IMR-90 (cell line): ENCODE measurements around the gene CMTM7. TPM values are rescaled to one million over a fixed set of nuclear protein-coding genes. Genes with fewer than 3 reads are reported as not detected.

Experiments used
- ATAC-seq: fragments of 200-7000 bp; cut with Tn5 transposase; 2 replicates; pipeline ENCODE4 v1.9.1; 2020; ENCODE audit warnings: low read depth, mild to moderate bottlenecking, moderate library complexity
- BruUV-seq: library from RNA; stranded (reverse); fragments of 400-500 nt; replicated peaks from 2 replicates; lab custom pipeline; 2021; lab: Mats Ljungman, UMichigan
- CTCF ChIA-PET: fragments of 300-600 bp; formaldehyde crosslinking; extraction: SDS; loops from one replicate; lab custom pipeline; 2021; ENCODE audit warnings: antibody characterized with exemption; lab: Yijun Ruan, JAX
- POLR2A ChIA-PET: fragments of 300-600 bp; sonication (Branson Sonifier 250); formaldehyde crosslinking; loops from one replicate; lab custom pipeline; 2022; ENCODE audit warnings: antibody characterized with exemption; ENCODE audit not compliant: unreplicated experiment; lab: Charles Lee
- DNase-seq: peaks from one replicate; pipeline ENCODE4 v3.0.0; 2013
- H2AFZ ChIP-seq: replicated peaks from 2 replicates; pipeline ENCODE3; 2013; ENCODE audit warnings: low read length, mild to moderate bottlenecking; ENCODE audit not compliant: poor library complexity
- H2AK5ac ChIP-seq: 2 replicates; pipeline ENCODE4 v1.6.1; 2013; ENCODE audit warnings: low read depth, low read length, inconsistent platforms
- H2AK9ac ChIP-seq: replicated peaks from 2 replicates; pipeline ENCODE3; 2013; ENCODE audit warnings: mild to moderate bottlenecking, low read depth, low read length, moderate library complexity; ENCODE audit not compliant: poor library complexity
- H2BK120ac ChIP-seq: 2 replicates; pipeline ENCODE4 v1.6.1; 2013; ENCODE audit warnings: low read depth, low read length, inconsistent platforms
- H2BK15ac ChIP-seq: 3 replicates; pipeline ENCODE4 v1.6.1; 2013; ENCODE audit warnings: low read depth, low read length, inconsistent platforms
- H2BK20ac ChIP-seq: 2 replicates; pipeline ENCODE4 v1.6.1; 2013; ENCODE audit warnings: low read depth, mild to moderate bottlenecking, inconsistent platforms, low read length, moderate library complexity
- H2BK5ac ChIP-seq: 2 replicates; pipeline ENCODE4 v1.6.1; 2013; ENCODE audit warnings: mild to moderate bottlenecking, low read depth, low read length, inconsistent platforms; ENCODE audit not compliant: poor library complexity, severe bottlenecking
- H3K14ac ChIP-seq: replicated peaks from 2 replicates; pipeline ENCODE4 v1.6.1; 2013; ENCODE audit warnings: low read depth, low read length, inconsistent platforms
- H3K18ac ChIP-seq: 2 replicates; pipeline ENCODE4 v1.6.1; 2013; ENCODE audit warnings: low read depth, low read length, control low read depth
- H3K23ac ChIP-seq: 2 replicates; pipeline ENCODE4 v1.6.1; 2013; ENCODE audit warnings: low read depth, low read length, inconsistent platforms
- H3K27ac ChIP-seq: 2 replicates; pipeline ENCODE4 v1.5.1; 2013; ENCODE audit warnings: mild to moderate bottlenecking, control low read depth, low read length; ENCODE audit not compliant: insufficient read depth
- H3K27me3 ChIP-seq: 2 replicates; pipeline ENCODE4 v1.6.1; 2013; ENCODE audit warnings: low read length; ENCODE audit not compliant: control insufficient read depth, insufficient read depth
- H3K36me3 ChIP-seq: 2 replicates; pipeline ENCODE4 v1.6.1; 2013; ENCODE audit warnings: low read length, mixed read lengths; ENCODE audit not compliant: control insufficient read depth, insufficient read depth
- H3K4ac ChIP-seq: 2 replicates; pipeline ENCODE4 v1.6.1; 2013; ENCODE audit warnings: low read depth, low read length, inconsistent platforms
- H3K4me1 ChIP-seq: 2 replicates; pipeline ENCODE4 v1.6.1; 2013; ENCODE audit warnings: low read length, mixed read lengths; ENCODE audit not compliant: control insufficient read depth, insufficient read depth
- H3K4me2 ChIP-seq: 2 replicates; pipeline ENCODE4 v1.6.1; 2013; ENCODE audit warnings: low read depth, mild to moderate bottlenecking, control low read depth, low read length, moderate library complexity
- H3K4me3 ChIP-seq: 2 replicates; pipeline ENCODE4 v1.5.1; 2013; ENCODE audit warnings: low read depth, mild to moderate bottlenecking, control low read depth, low read length, moderate library complexity; ENCODE audit not compliant: insufficient read depth
- H3K56ac ChIP-seq: 2 replicates; pipeline ENCODE4 v1.6.1; 2013; ENCODE audit warnings: low read length, inconsistent platforms; ENCODE audit not compliant: insufficient read depth; ENCODE audit errors: extremely low read depth
- H3K79me1 ChIP-seq, 2 experiments: 2 replicates each; pipeline ENCODE4 v1.6.1; 2013; ENCODE audit warnings: low read length in 2 of 2, inconsistent platforms in 1 of 2, low read depth in 1 of 2
- H3K9ac ChIP-seq: 2 replicates; pipeline ENCODE4 v1.6.1; 2013; ENCODE audit warnings: low read depth, low read length, control low read depth
- H3K9me1 ChIP-seq: 2 replicates; pipeline ENCODE4 v1.6.1; 2013; ENCODE audit warnings: low read length, inconsistent platforms; ENCODE audit not compliant: insufficient read depth
- H3K9me3 ChIP-seq: 2 replicates; pipeline ENCODE4 v1.6.1; 2013; ENCODE audit warnings: low read length; ENCODE audit not compliant: control insufficient read depth, insufficient read depth
- H4K20me1 ChIP-seq: 2 replicates; pipeline ENCODE4 v1.6.1; 2013; ENCODE audit warnings: low read length, inconsistent platforms; ENCODE audit not compliant: insufficient read depth
- H4K5ac ChIP-seq: 2 replicates; pipeline ENCODE4 v1.6.1; 2013; ENCODE audit warnings: mild to moderate bottlenecking, low read depth, low read length, control low read depth
- H4K8ac ChIP-seq, 2 experiments: 2 replicates each; pipeline ENCODE4 v1.6.1; 2013; ENCODE audit warnings: low read depth in 2 of 2, low read length in 2 of 2, control low read depth in 1 of 2, inconsistent platforms in 1 of 2
- H4K91ac ChIP-seq: 2 replicates; pipeline ENCODE4 v1.6.1; 2013; ENCODE audit warnings: low read depth, low read length, inconsistent platforms; ENCODE audit not compliant: insufficient read depth
- BHLHE40 ChIP-seq: fragments of 150-350 bp; IDR thresholded peaks from 2 replicates; pipeline ENCODE4 v1.6.1; 2016; ENCODE audit warnings: mild to moderate bottlenecking, low read depth, low read length
- CEBPB ChIP-seq: IDR thresholded peaks from 2 replicates; pipeline ENCODE4 v1.6.1; 2012; ENCODE audit warnings: low read depth, low read length, improper control_type of control experiment
- CHD1 ChIP-seq: IDR thresholded peaks from 2 replicates; pipeline ENCODE4 v1.6.1; 2012; ENCODE audit warnings: low read depth, low read length, improper control_type of control experiment
- CTCF ChIP-seq: conservative IDR thresholded peaks from 2 replicates; pipeline ENCODE4 v1.5.1; 2012; ENCODE audit warnings: mild to moderate bottlenecking, low read depth, low read length, improper control_type of control experiment
- MAFK ChIP-seq: IDR thresholded peaks from 2 replicates; pipeline ENCODE4 v1.6.1; 2012; ENCODE audit warnings: low read depth, low read length, improper control_type of control experiment
- MAZ ChIP-seq: IDR thresholded peaks from 2 replicates; pipeline ENCODE4 v1.6.1; 2012; ENCODE audit warnings: low read depth, mild to moderate bottlenecking, low read length, improper control_type of control experiment, moderate library complexity, borderline replicate concordance
- POLR2A ChIP-seq: IDR thresholded peaks from 2 replicates; pipeline ENCODE4 v1.6.1; 2012; ENCODE audit warnings: mild to moderate bottlenecking, low read depth, low read length
- RFX5 ChIP-seq: IDR thresholded peaks from 2 replicates; pipeline ENCODE4 v1.8.0; 2012; ENCODE audit warnings: low read depth, mild to moderate bottlenecking, low read length, moderate library complexity
- SMC3 ChIP-seq: fragments of 150-350 bp; IDR thresholded peaks from 2 replicates; pipeline ENCODE4 v1.6.1; 2016; ENCODE audit warnings: low read depth, mild to moderate bottlenecking, antibody characterized with exemption, low read length, moderate library complexity
- USF2 ChIP-seq: fragments of 150-350 bp; IDR thresholded peaks from 2 replicates; pipeline ENCODE4 v1.6.1; 2017; ENCODE audit warnings: mild to moderate bottlenecking, antibody characterized with exemption, low read length, low read depth
- WGBS, 2 experiments: methylation state at CpG; one replicate each; pipeline versions ENCODE4 v1.1.5 to v1.1.7; 2013; ENCODE audit warnings: missing lambda C conversion rate in 2 of 2; ENCODE audit not compliant: insufficient read length in 1 of 2; ENCODE audit errors: extremely low coverage in 2 of 2; 5-methylcytosine and 5-hydroxymethylcytosine counted together
- dilution Hi-C: fragments of 300-500 bp; cut with HindIII; formaldehyde crosslinking; loops from one replicate; pipeline ENCODE4 v1.14.3; 2018; ENCODE audit warnings: low sequenced_read_pairs; ENCODE audit not compliant: unreplicated experiment
- in situ Hi-C: fragments of 300-500 bp; cut with MboI; formaldehyde crosslinking; loops from 3 replicates; pipeline ENCODE4 v1.14.3; 2019; ENCODE audit warnings: low sequenced_read_pairs, inconsistent platforms, mixed read lengths
- intact Hi-C: fragments of 100-400 bp; cut with micrococcal nuclease; formaldehyde crosslinking; loops from 2 replicates; pipeline ENCODE4 v1.10.0; 2022
- polyA plus RNA-seq, 3 experiments: library from polyadenylated mRNA; depleted of rRNA; stranded (reverse); fragments of >200 nt; gene quantifications; 2 replicates each; pipeline ENCODE4 v1.2.3, GENCODE V29; 2012; ENCODE audit warnings: low replicate concordance in 1 of 3
- total RNA-seq: library from RNA; depleted of rRNA; stranded (reverse); fragments of >200 nt; gene quantifications from 2 replicates; pipeline ENCODE4 v1.2.3, GENCODE V29; 2012
- TF ChIP-seq, protein P1 (sequence below): fragments of 150-350 bp; IDR thresholded peaks from 2 replicates; pipeline ENCODE4 v1.6.1; 2016; ENCODE audit warnings: low read depth, mild to moderate bottlenecking, low read length, moderate library complexity, borderline replicate concordance

Gene CMTM7
- total and polyA plus RNA-seq, 2 of the 4 experiments (the other 2 are of a cell fraction): 3.4 to 31.4 TPM

DNA sequence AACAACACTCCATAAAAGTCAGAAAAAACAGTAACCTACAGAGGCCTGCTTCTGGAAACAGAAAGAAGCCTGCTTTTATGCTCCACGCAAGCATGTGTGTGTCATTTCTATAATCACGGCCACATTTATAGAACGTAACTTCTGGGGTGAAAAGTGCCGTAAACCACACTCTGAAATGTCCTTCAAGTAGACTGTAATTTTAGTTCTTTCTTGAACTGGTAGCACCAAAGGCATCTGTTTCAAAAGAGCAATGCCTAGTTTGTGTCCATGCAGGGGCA is 19.5 kb upstream of the CMTM7 start:
- no peak overlapping the region for H2BK5ac ChIP-seq
- H3K4me3 ChIP-seq: no peak overlapping the region
- no peak for TF ChIP-seq CEBPB
- no peak for TF ChIP-seq BHLHE40
- no peak for TF ChIP-seq CHD1
- no peak for TF ChIP-seq MAZ
- no peak for TF ChIP-seq RFX5
- TF ChIP-seq USF2: no peak
- TF ChIP-seq CTCF: no peak
- no peak for TF ChIP-seq POLR2A
- TF ChIP-seq MAFK: no peak
- TF ChIP-seq, protein P1, sequence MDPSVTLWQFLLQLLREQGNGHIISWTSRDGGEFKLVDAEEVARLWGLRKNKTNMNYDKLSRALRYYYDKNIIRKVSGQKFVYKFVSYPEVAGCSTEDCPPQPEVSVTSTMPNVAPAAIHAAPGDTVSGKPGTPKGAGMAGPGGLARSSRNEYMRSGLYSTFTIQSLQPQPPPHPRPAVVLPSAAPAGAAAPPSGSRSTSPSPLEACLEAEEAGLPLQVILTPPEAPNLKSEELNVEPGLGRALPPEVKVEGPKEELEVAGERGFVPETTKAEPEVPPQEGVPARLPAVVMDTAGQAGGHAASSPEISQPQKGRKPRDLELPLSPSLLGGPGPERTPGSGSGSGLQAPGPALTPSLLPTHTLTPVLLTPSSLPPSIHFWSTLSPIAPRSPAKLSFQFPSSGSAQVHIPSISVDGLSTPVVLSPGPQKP: no peak
- TF ChIP-seq SMC3: no peak
- no peak overlapping the region for H2BK20ac ChIP-seq
- no peak overlapping the region for H2AK9ac ChIP-seq
- H4K91ac ChIP-seq: no peak overlapping the region
- no peaks in the 10 kb centered on the region for H3K9me1 ChIP-seq
- BruUV-seq: no TSS peak
- H3K14ac ChIP-seq: no peak overlapping the region
- ATAC-seq: no peak
- no peak overlapping the region for H3K4ac ChIP-seq
- DNase-seq: no peak
- no peak overlapping the region for H3K23ac ChIP-seq
- peaks cover 3% of the 10 kb centered on the region for H3K27me3 ChIP-seq
- no peak overlapping the region for H4K5ac ChIP-seq
- H2BK15ac ChIP-seq: no peak overlapping the region
- no peak overlapping the region for H3K27ac ChIP-seq
- H3K9me3 ChIP-seq: no peaks in the 10 kb centered on the region
- H4K20me1 ChIP-seq: no peaks in the 10 kb centered on the region
- dilution Hi-C loops (no loop called here), intact Hi-C loops (no loop called here), in situ Hi-C loops (no loop called here)
- no peaks in the 10 kb centered on the region for H3K36me3 ChIP-seq
- no peaks in the 10 kb centered on the region for H3K79me1 ChIP-seq
- no peak overlapping the region for H2BK120ac ChIP-seq
- H4K8ac ChIP-seq: no peak overlapping the region
- no peak overlapping the region for H2AK5ac ChIP-seq
- H3K56ac ChIP-seq: no peak overlapping the region
- ChIA-PET CTCF (interaction anchor here (0.6 to 1.0 kb wide), 2 partner anchors 96 to 755 kb away, joined by 3 read pairs; no protein-coding TSS in a partner anchor), POLR2A (interaction anchor here (0.6 kb wide), 1 partner anchor 271 kb away, joined by 3 read pairs; no protein-coding TSS in a partner anchor)
- H2AFZ ChIP-seq: no peak overlapping the region
- H3K18ac ChIP-seq: no peak overlapping the region
- H3K4me2 ChIP-seq: no peak overlapping the region
- no peaks in the 10 kb centered on the region; the same call in 1 of the 2 replicates for H3K4me1 ChIP-seq
- H3K9ac ChIP-seq: no peak overlapping the region
- WGBS, 2 experiments: 91% methylated on average over 4 of the region's 4 CpGs; no CpG with 5 or more reads in 1 of the 2 experiments
